Measurements from ENCODE around the gene FSTL4. TPM values are rescaled to one million over a fixed set of nuclear protein-coding genes. Genes with fewer than 3 reads are reported as not detected.

FSTL4 gene
- total RNA-seq, 1 experiment from 2014 or later = 0.12 TPM

DNA sequence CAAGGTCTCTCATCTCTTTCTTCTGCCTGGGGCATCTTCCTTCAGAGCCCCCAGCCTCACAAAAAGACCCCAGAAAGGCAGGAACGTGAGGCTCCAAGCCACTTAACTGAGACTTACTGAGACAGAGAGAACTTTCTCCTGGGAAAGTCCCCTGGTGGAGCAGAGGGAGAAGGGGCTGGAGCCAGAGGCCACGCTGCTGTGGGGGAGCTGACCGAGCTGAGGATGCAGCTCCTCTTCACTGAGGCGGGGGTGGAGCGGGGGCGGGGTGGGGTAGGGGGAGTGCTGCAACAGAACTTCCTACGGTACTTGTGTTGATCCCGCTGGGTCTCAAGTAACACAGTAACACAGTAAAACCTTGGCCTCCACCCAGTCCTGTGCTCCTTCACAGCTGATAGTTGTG is 204.0 kb downstream of the FSTL4 start:
- no peak overlapping the region for H3K4me3 Mint-ChIP-seq (ENCODE audit: unreplicated experiment)
- no peak for DNase-seq (ENCODE audit: unreplicated experiment)
- no peak for TF ChIP-seq CTCF (IDR thresholded peaks at IDR 0.05; ENCODE audit: unreplicated experiment)
- H3K27ac Mint-ChIP-seq (ENCODE audit: low read depth, unreplicated experiment) = no peak overlapping the region
- no peaks in the 10 kb centered on the region for H3K4me1 Mint-ChIP-seq (ENCODE audit: insufficient read depth, unreplicated experiment)
- POLR2A ChIA-PET = interaction anchor here (0.6 kb wide), 1 partner anchor 9 kb away, joined by 3 read pairs; no protein-coding TSS in a partner anchor
- H3K36me3 Mint-ChIP-seq (ENCODE audit: insufficient read depth, unreplicated experiment) = no peaks in the 10 kb centered on the region
- H3K27me3 Mint-ChIP-seq (ENCODE audit: insufficient read depth, unreplicated experiment) = peaks cover 37% of the 10 kb centered on the region
- intact Hi-C loops (cut with micrococcal nuclease) = no loop called here
- BruUV-seq (replicated peaks) = no TSS peak
- CTCF ChIA-PET = interaction anchor here (0.6 to 2.0 kb wide), 3 partner anchors 15 to 501 kb away, joined by 3 to 4 read pairs (median 4); no protein-coding TSS in a partner anchor
- H3K9me3 Mint-ChIP-seq (ENCODE audit: unreplicated experiment) = no peaks in the 10 kb centered on the region

- ChIA-PET CTCF (interaction anchor here (0.6 to 2.0 kb wide), 5 partner anchors 11 to 462 kb away, joined by 3 to 16 read pairs (median 4); no protein-coding TSS in a partner anchor), POLR2A (interaction anchor here (0.8 kb wide), 1 partner anchor 292 kb away, joined by 4 read pairs; no protein-coding TSS in a partner anchor)
- Mint-ChIP-seq H3K36me3 (ENCODE audit: insufficient read depth, unreplicated experiment) (no peaks in the 10 kb centered on the region), H3K9me3 (ENCODE audit: unreplicated experiment) (no peaks in the 10 kb centered on the region), H3K4me1 (ENCODE audit: insufficient read depth, unreplicated experiment) (no peaks in the 10 kb centered on the region), H3K27me3 (ENCODE audit: insufficient read depth, unreplicated experiment) (peaks cover 25% of the 10 kb centered on the region), H3K4me3 (ENCODE audit: unreplicated experiment) (no peak overlapping the region), H3K27ac (ENCODE audit: low read depth, unreplicated experiment) (no peak overlapping the region)
- no peak for TF ChIP-seq CTCF (IDR thresholded peaks at IDR 0.05; ENCODE audit: unreplicated experiment)
- BruUV-seq (replicated peaks) = no TSS peak
- no peak for DNase-seq (ENCODE audit: unreplicated experiment)
- intact Hi-C loops (cut with micrococcal nuclease) = no loop called here
Observed at GRCh38 chr5:133406977-133407632, 205.2 kb downstream of the FSTL4 start.

- H3K4me3 Mint-ChIP-seq (ENCODE audit: unreplicated experiment) = no peak overlapping the region
Observed at GRCh38 chr5:133406208-133406976, 205.9 kb downstream of the FSTL4 start.

More at GRCh38 chr5:133406208-133406976, 205.9 kb downstream of the FSTL4 start:
- no peak for TF ChIP-seq CTCF (IDR thresholded peaks at IDR 0.05; ENCODE audit: unreplicated experiment)
- BruUV-seq (replicated peaks) = no TSS peak
- no peaks in the 10 kb centered on the region for H3K36me3 Mint-ChIP-seq (ENCODE audit: insufficient read depth, unreplicated experiment)
- POLR2A ChIA-PET = interaction anchor here (0.6 to 0.8 kb wide), 2 partner anchors 53 to 291 kb away, joined by 3 to 4 read pairs; no protein-coding TSS in a partner anchor
- CTCF ChIA-PET = interaction anchor here (0.6 to 1.7 kb wide), 4 partner anchors 12 to 463 kb away, joined by 3 to 16 read pairs (median 4); no protein-coding TSS in a partner anchor
- DNase-seq (ENCODE audit: unreplicated experiment) = no peak
- H3K4me1 Mint-ChIP-seq (ENCODE audit: insufficient read depth, unreplicated experiment) = no peaks in the 10 kb centered on the region
- intact Hi-C loops (cut with micrococcal nuclease) = no loop called here
- H3K27me3 Mint-ChIP-seq (ENCODE audit: insufficient read depth, unreplicated experiment) = peaks cover 18% of the 10 kb centered on the region
- H3K9me3 Mint-ChIP-seq (ENCODE audit: unreplicated experiment) = no peaks in the 10 kb centered on the region
- H3K27ac Mint-ChIP-seq (ENCODE audit: low read depth, unreplicated experiment) = no peak overlapping the region
